OCI-LY3 (cell line): ENCODE measurements around the gene ATP5PB.

Experiments used
- CTCF ChIP-seq: fragments of 200-600, 300-600 bp; sonication (generic); IDR thresholded peaks from 2 replicates; pipeline ENCODE4 v1.5.1; 2014; ENCODE audit warnings: antibody characterized with exemption, low read length, low read depth
- EZH2phosphoT487 ChIP-seq: fragments of 200-600 bp; shearing (Covaris generic); IDR thresholded peaks from 2 replicates; pipeline ENCODE4 v1.6.1; 2018; ENCODE audit warnings: antibody characterized with exemption, mixed run types, low read depth

GRCh38 chr1:111407301-111407700 is 42.0 kb upstream of the ATP5PB start:
- TF ChIP-seq CTCF (no peak), EZH2phosphoT487 (no peak)
